Stimulated activated effector memory CD8-positive, alpha-beta T cell treated with anti-CD3 and anti-CD28 coated beads, Interleukin-12 subunit alpha, Interleukin-12 subunit beta, amount 100 ng/mL, for 72 hours (primary cell): ENCODE data around the gene HIP1.
"Not testable (repeated sequence)": the region's sequence is repeated elsewhere in the genome, so short reads cannot be mapped to it uniquely, and the experiment has no call there.

Experiments
- ATAC-seq: fragments of 150-1000 bp; cut with Tn5 transposase; 2 replicates; pipeline ENCODE4 v1.10.0; 2021
- DNase-seq, 2 donors: peaks; one replicate each; pipeline ENCODE4 v3.0.0; 2021 to 2022; ENCODE audit warnings: low spot score in 2 of 2
- H3K27ac Mint-ChIP-seq: one replicate; pipeline ENCODE4 v1.8.0; 2022; ENCODE audit warnings: mild to moderate bottlenecking, mixed read lengths
- H3K36me3 Mint-ChIP-seq: one replicate; pipeline ENCODE4 v1.8.0; 2022; ENCODE audit warnings: mild to moderate bottlenecking, mixed read lengths
- H3K4me1 Mint-ChIP-seq: one replicate; pipeline ENCODE4 v1.8.0; 2022; ENCODE audit warnings: mixed read lengths
- H3K4me3 Mint-ChIP-seq: one replicate; pipeline ENCODE4 v1.8.0; 2022; ENCODE audit warnings: mild to moderate bottlenecking, mixed read lengths
- H3K9me3 Mint-ChIP-seq: one replicate; pipeline ENCODE4 v1.8.0; 2022; ENCODE audit warnings: mixed read lengths

HIP1 gene

DNA sequence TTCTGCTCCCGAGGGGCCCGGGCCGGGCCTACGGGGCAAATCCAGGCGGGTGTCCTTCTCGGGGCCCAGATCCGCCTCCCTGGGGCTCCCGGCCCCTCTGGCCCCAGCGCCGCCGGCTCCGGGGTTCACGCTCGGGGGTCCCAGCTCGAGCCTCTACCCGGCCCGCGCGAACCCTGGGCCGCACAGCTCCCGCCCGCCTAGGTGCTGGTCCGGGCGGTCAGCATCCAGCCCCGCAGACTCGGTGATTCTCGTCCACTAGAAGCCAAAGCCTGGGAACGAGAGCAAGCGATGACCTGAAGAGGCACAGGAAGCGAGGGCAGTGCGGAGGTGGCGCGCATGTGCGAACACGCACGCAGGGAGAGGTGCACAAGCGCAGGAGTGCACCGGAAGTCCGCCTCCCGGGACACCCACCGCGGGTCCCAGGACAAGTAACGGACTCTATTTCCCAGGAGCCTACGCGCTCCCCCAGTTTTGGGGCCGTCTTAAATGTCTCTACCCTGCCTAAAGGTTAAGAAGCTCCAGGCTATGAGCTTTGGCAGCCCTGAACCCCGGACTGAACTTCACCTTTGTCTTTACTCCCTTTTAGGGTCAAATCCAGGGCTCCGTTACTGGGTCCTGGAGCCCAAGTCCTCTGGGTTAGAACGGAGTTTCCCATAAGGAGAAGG lies 252.6 kb downstream of the HIP1 start, which contains the start of gene POM121C:
POM121C (minus strand) TSS at position 321 of the 665 bp plus-strand sequence. CDS start 44,803 bp downstream, outside the sequence.
- peak within 1 kb of the TSS; percentile 92 for H3K27ac Mint-ChIP-seq
- peak; percentile 61 to 91 for DNase-seq
- peak; percentile 100 for ATAC-seq
- not testable (repeated sequence) for H3K9me3 Mint-ChIP-seq, H3K4me1 Mint-ChIP-seq
- peak within 1 kb of the TSS; percentile 86 for H3K4me3 Mint-ChIP-seq
- H3K36me3 Mint-ChIP-seq, result peaks cover 35% of the 10 kb centered on the region

DNA sequence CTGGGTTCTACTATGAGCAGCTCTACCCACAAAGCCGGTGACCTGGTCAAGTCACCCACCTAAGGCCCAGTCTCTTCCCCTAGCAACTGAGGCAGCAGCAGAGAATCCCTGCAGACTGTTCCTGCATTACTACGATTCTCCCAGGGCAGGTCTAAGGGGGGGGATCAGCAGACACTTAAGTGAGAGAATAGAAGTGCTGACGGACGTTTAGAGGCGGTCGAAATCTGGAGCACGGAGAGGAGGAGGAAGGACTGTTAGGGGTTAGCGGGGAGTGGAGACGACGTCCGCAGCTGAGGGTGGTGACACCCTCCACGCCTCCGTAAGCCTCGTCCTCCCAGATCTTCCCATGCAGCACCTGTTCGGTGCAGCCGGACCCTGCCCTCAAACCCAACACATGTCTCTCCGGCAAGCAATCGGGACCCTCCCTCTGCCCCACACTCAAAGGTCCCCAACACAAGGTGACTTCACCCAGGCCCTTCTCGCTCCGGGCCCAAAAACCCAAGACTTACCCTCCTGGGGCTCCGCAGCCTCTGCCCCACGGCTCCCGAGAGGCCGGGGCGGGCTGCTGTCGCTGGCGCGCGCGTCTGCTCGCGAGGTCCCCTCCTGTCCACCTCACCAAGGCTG lies 253.3 kb downstream of the HIP1 start:
- DNase-seq, result peak; percentile 3 to 68

More for the DNA sequence above, 253.3 kb downstream of the HIP1 start:
- H3K27ac Mint-ChIP-seq, result peak overlapping the region; percentile 92
- H3K36me3 Mint-ChIP-seq, result peaks cover 35% of the 10 kb centered on the region
- not testable (repeated sequence) for H3K9me3 Mint-ChIP-seq, H3K4me1 Mint-ChIP-seq
- ATAC-seq, result peak; percentile 44
- peak overlapping the region; percentile 86 for H3K4me3 Mint-ChIP-seq
